ENCODE measurements around the gene ERBIN.

DNA sequence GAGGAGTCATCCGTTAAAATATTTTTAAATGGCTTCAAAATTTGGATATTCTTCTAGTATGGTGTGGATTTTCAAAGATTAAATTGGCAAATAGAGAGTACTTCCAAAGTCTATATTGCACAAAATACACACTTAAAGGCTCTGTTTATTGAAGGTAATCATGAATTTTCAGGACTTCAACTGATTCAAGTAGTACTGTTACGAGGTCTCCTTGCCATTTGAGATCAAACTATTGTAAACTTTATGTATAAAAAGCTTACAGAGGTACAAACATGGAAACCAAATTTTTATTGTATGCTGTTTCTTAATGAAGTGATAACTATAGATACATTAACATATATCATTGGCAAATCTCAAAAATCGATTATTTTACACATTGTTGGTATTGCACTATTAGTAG is 2.5 kb downstream of the ERBIN start:
- TF ChIP-seq, protein P1, sequence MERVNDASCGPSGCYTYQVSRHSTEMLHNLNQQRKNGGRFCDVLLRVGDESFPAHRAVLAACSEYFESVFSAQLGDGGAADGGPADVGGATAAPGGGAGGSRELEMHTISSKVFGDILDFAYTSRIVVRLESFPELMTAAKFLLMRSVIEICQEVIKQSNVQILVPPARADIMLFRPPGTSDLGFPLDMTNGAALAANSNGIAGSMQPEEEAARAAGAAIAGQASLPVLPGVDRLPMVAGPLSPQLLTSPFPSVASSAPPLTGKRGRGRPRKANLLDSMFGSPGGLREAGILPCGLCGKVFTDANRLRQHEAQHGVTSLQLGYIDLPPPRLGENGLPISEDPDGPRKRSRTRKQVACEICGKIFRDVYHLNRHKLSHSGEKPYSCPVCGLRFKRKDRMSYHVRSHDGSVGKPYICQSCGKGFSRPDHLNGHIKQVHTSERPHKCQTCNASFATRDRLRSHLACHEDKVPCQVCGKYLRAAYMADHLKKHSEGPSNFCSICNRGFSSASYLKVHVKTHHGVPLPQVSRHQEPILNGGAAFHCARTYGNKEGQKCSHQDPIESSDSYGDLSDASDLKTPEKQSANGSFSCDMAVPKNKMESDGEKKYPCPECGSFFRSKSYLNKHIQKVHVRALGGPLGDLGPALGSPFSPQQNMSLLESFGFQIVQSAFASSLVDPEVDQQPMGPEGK (CRISPR knock-in tag; IDR thresholded peaks at IDR 0.05) = no peak
- TF ChIP-seq, protein P2, sequence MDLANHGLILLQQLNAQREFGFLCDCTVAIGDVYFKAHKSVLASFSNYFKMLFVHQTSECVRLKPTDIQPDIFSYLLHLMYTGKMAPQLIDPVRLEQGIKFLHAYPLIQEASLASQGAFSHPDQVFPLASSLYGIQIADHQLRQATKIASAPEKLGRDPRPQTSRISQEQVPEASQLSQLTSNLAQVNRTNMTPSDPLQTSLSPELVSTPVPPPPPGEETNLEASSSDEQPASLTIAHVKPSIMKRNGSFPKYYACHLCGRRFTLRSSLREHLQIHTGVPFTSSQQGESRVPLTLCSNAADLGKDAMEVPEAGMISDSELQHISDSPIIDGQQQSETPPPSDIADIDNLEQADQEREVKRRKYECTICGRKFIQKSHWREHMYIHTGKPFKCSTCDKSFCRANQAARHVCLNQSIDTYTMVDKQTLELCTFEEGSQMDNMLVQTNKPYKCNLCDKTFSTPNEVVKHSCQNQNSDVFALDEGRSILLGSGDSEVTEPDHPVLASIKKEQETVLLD (CRISPR knock-in tag; IDR thresholded peaks at IDR 0.05; ENCODE audit: low read depth) = no peak
- TF ChIP-seq, protein P3, sequence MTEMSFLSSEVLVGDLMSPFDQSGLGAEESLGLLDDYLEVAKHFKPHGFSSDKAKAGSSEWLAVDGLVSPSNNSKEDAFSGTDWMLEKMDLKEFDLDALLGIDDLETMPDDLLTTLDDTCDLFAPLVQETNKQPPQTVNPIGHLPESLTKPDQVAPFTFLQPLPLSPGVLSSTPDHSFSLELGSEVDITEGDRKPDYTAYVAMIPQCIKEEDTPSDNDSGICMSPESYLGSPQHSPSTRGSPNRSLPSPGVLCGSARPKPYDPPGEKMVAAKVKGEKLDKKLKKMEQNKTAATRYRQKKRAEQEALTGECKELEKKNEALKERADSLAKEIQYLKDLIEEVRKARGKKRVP (CRISPR knock-in tag; IDR thresholded peaks at IDR 0.05) = no peak
- no peak for TF ChIP-seq CBX2 (IDR thresholded peaks at IDR 0.05; ENCODE audit: low read depth, low read length)
- no peak for TF ChIP-seq CBX2 (CRISPR knock-in tag; IDR thresholded peaks at IDR 0.05; ENCODE audit: low read depth)
- TF ChIP-seq NCOA1 (CRISPR knock-in tag; IDR thresholded peaks at IDR 0.05) = no peak

Measured in HepG2 (cell line).